ENCODE results near the gene C20orf204. TPM values are rescaled to one million over a fixed set of nuclear protein-coding genes. Genes with fewer than 3 reads are reported as not detected.

Gene C20orf204
- total and polyA plus RNA-seq, 7 donors, result 0.25 to 0.71 (median 0.52) TPM; not detected in 1

DNA sequence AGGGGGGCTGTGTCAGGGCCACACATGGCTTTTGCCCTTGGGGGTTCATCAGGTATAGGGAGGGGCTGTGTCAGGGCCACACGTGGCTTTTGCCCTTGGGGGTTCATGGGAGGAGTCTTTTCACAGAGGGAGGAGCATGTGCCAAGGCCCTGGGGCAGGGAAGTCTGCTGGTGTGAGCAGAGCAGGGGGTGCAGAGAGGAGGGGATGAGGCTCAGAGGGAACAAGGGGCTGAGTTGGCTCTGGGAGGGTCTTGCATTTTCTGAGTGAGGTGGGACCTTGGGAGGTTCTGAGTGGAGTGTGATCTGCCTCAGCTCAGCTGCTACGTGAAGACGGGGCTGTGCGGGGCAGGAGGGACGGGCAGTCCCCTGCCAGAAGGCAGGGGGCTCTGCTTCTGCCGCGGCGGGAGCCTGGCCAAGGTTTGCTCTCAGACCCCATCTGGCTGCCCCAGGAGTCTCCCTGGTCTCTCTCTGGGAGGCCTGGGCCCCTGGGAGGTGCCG is 19.5 kb downstream of the C20orf204 start:
- no peak for DNase-seq
- Histone ChIP-seq H3K4me3 (peak overlapping the region; percentile 24), H3K4me1 (no peaks in the 10 kb centered on the region), H3K36me3 (ENCODE audit: insufficient read depth in 1 of 2, low read depth in 1 of 2) (no peaks in the 10 kb centered on the region), H3K27me3 (ENCODE audit: insufficient read depth in 3 of 3, low read length in 2 of 3) (peaks cover 0 to 19% (median 3%) of the 10 kb centered on the region in 3 donors), H3K9me3 (no peaks in the 10 kb centered on the region), H3K27ac (peak overlapping the region; percentile 68)
- intact Hi-C loops (cut with DNase I), result no loop called here
- no peak for ATAC-seq
- TF ChIP-seq, protein P1, sequence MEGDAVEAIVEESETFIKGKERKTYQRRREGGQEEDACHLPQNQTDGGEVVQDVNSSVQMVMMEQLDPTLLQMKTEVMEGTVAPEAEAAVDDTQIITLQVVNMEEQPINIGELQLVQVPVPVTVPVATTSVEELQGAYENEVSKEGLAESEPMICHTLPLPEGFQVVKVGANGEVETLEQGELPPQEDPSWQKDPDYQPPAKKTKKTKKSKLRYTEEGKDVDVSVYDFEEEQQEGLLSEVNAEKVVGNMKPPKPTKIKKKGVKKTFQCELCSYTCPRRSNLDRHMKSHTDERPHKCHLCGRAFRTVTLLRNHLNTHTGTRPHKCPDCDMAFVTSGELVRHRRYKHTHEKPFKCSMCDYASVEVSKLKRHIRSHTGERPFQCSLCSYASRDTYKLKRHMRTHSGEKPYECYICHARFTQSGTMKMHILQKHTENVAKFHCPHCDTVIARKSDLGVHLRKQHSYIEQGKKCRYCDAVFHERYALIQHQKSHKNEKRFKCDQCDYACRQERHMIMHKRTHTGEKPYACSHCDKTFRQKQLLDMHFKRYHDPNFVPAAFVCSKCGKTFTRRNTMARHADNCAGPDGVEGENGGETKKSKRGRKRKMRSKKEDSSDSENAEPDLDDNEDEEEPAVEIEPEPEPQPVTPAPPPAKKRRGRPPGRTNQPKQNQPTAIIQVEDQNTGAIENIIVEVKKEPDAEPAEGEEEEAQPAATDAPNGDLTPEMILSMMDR (IDR thresholded peaks at IDR 0.05), result no peak
- WGBS, 3 donors, result 41 to 62% (median 61%) methylated on average over 8 to 9 of the region's 9 CpGs

DNA sequence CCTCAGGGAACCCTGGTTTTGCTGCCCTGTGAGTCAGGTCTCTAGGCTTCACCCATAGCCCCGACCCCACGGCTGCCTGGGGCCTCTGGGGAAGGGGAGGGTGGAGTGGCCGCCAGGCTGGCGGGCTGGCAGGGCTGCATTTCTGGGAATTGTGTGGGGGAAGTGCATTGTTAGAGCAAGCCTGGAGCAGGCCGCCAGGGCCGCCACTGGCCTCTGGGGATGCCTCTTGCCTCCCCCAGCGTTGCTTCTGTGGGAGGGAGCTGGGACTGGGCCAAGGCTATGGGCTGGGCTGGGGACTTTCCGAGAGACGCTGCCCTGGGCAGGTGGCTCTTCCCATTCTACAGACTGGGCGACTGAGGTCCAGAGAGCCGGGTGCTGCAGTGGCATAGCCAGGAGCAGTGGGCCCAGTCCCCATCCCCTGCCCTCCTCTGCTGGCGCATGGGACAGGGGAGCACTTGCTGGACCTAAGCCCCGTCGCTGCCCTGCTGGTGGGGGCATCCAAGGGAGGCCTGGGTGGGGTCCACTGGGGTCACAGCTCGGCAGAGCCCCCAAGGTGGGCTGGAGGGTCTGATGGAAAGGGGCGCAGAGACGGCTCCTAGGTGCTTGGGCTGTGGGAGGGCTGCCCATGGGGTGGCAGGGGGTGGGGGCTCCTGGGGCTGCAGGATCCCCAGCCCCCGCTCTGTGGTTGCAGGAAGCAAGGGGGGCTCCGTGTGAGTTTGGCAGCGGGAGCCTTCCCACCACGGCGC is 20.1 kb downstream of the C20orf204 start:
- peak; percentile 9 to 29 (median 16) for ATAC-seq
- peak; percentile 47 to 75 for DNase-seq
- H3K27me3 ChIP-seq (ENCODE audit: insufficient read depth in 3 of 3, low read length in 2 of 3), result peaks cover 0 to 13% (median 0%) of the 10 kb centered on the region in 3 donors
- H3K36me3 ChIP-seq (ENCODE audit: insufficient read depth in 1 of 2, low read depth in 1 of 2), result no peaks in the 10 kb centered on the region
- H3K4me1 ChIP-seq, result no peaks in the 10 kb centered on the region
- no peaks in the 10 kb centered on the region for H3K9me3 ChIP-seq
- peak overlapping the region; percentile 68 for H3K27ac ChIP-seq
- WGBS, 3 donors, result 38 to 42% (median 40%) methylated on average over 17 to 22 of the region's 22 CpGs
- TF ChIP-seq, protein P1 (IDR thresholded peaks at IDR 0.05), result no peak
- H3K4me3 ChIP-seq, result peak overlapping the region; percentile 44
- intact Hi-C loops (cut with DNase I), result no loop called here

DNA sequence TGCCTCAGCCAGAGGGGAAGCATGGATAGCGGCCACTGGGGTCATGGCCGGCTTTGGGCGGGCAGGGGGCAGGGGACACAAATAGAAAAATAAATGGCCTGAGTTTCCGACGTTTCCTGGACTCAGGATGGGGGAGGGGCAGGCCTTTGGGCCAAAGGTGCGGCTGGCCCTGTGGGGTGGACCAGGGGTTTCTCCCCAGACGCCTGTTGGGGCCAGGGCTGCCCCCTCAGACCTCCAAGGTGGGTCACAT is 20.6 kb downstream of the C20orf204 start:
- intact Hi-C loops (cut with DNase I), result no loop called here
- Histone ChIP-seq H3K27me3 (ENCODE audit: insufficient read depth in 3 of 3, low read length in 2 of 3) (peaks cover 0 to 10% (median 0%) of the 10 kb centered on the region in 3 donors), H3K27ac (peak overlapping the region; percentile 68), H3K36me3 (ENCODE audit: insufficient read depth in 1 of 2, low read depth in 1 of 2) (no peaks in the 10 kb centered on the region), H3K4me3 (peak overlapping the region; percentile 44), H3K4me1 (no peaks in the 10 kb centered on the region), H3K9me3 (no peaks in the 10 kb centered on the region)
- TF ChIP-seq, protein P1 (IDR thresholded peaks at IDR 0.05), result no peak
- no peak for ATAC-seq
- no peak for DNase-seq
- WGBS, 3 donors, result 40 to 47% (median 42%) methylated on average over 7 of the region's 7 CpGs

DNA sequence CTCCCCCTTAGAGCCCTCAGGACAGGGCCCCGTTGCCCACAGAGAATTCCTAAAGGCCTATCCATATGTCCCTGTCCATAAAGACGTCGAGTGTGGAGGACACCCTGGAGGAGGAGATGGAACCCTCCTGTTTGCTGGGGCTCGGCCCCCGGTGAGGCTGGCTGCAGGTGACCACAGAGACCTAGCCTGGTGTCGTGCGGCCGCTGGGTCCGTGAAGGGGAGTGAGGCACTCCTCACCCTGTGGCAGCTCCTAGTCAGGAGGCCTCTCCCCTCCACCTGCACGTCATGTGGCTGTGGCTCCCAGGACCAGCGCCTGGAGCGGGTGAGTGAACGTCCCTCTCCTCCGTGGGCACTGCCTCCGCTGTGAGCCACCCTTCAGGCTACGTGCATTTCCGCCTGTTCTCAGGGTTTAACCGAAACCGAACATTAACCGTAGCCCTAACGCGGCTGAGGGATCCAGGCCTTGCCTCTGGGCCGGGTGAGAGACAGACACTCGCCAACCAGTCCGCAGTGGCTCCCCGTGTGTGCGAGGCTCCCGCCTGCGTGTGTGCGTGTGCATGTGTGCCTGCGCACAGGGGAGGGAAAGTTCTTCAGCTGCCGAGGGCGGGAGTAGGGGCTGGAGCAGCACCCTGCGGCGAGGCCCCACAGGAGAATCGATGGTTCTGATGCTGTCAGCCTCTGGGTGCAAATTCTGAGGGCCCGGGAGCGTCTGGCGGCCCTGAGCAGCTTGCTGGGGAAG is 21.1 kb downstream of the C20orf204 start:
- Histone ChIP-seq H3K4me3 (peak overlapping the region; percentile 44), H3K27ac (peak overlapping the region; percentile 68), H3K36me3 (ENCODE audit: insufficient read depth in 1 of 2, low read depth in 1 of 2) (no peaks in the 10 kb centered on the region), H3K4me1 (no peaks in the 10 kb centered on the region), H3K27me3 (ENCODE audit: insufficient read depth in 3 of 3, low read length in 2 of 3) (peaks cover 0 to 7% (median 0%) of the 10 kb centered on the region in 3 donors), H3K9me3 (no peaks in the 10 kb centered on the region)
- ATAC-seq (peak in 1 of 4 donors; percentile 14), DNase-seq (no peak)
- WGBS, 3 donors, result 48 to 50% (median 49%) methylated on average over 39 of the region's 39 CpGs
- TF ChIP-seq, protein P1 (IDR thresholded peaks at IDR 0.05), result no peak
- intact Hi-C loops (cut with DNase I), result no loop called here
